ENCODE data around the gene RAB5A.

DNA sequence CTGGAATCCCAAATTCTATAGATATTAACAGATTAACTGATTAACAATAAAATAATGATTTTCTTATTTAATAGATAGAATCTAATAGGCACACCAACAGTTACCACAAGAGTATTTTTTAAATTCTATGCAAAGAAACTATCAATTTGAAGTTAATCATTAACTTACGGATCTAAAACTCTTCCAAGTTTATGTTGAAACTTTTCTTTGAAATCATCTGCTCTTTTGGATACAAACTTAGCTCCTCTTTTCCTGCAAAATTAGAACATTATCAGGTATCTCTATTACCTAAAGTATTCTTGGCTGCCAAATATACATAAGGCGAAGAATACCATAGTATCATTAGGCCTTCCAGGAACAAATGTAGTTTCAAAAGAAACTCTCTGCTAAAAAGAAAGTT lies 47.6 kb upstream of the RAB5A start:
- TF ChIP-seq EZH2 (IDR thresholded peaks at IDR 0.05; ENCODE audit: borderline replicate concordance, low read depth, low read length, poor library complexity, severe bottlenecking), result no peak
- TF ChIP-seq, protein P1, sequence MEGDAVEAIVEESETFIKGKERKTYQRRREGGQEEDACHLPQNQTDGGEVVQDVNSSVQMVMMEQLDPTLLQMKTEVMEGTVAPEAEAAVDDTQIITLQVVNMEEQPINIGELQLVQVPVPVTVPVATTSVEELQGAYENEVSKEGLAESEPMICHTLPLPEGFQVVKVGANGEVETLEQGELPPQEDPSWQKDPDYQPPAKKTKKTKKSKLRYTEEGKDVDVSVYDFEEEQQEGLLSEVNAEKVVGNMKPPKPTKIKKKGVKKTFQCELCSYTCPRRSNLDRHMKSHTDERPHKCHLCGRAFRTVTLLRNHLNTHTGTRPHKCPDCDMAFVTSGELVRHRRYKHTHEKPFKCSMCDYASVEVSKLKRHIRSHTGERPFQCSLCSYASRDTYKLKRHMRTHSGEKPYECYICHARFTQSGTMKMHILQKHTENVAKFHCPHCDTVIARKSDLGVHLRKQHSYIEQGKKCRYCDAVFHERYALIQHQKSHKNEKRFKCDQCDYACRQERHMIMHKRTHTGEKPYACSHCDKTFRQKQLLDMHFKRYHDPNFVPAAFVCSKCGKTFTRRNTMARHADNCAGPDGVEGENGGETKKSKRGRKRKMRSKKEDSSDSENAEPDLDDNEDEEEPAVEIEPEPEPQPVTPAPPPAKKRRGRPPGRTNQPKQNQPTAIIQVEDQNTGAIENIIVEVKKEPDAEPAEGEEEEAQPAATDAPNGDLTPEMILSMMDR (conservative IDR thresholded peaks at IDR 0.05; ENCODE audit: low read depth, low read length), result no peak
